Hematopoietic multipotent progenitor cell treated with erythropoietin and hydrocortisone succinate and interleukin-3 and kit ligand, for 15 days (in vitro differentiated cells): ENCODE data around the gene ADCY5.

Experiments
- DNase-seq: peaks from one replicate; pipeline ENCODE4 v3.0.0-alpha.2; 2015; ENCODE audit warnings: low spot score

ADCY5 gene

DNA sequence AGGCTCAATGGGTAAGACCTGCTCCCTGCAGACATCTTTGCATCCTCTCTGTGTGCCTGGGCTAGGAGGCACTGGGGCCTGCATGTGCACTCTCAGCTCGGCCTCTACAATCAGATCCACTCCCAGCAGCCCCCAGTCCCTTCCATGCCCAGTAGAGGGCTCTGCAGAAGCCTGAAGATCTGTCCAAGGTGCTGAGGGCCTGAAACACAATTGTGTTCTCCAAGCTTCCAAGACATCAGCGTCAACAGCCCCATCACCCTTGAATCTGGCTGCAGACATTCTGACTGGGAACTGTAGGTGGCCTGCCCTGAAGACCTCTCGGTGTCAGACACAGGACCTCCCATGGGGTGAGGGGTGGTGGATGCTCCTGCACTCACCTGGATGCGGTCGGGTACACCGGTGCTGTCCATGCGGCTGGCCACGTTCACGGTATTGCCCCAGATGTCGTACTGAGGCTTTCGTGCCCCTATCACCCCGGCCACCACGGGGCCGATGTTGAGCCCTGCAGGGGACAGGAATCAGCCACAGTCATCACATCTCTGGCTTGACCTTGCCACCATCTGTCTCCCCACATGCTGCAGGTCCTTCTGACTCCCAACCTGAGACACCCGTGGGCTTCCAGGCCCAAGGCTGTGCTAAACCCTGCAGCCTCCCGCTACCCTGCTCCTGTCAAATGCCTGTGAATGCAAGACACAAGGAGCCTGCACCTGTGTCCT lies 162.4 kb downstream of the ADCY5 start:
- peak; percentile 32 for DNase-seq

DNA sequence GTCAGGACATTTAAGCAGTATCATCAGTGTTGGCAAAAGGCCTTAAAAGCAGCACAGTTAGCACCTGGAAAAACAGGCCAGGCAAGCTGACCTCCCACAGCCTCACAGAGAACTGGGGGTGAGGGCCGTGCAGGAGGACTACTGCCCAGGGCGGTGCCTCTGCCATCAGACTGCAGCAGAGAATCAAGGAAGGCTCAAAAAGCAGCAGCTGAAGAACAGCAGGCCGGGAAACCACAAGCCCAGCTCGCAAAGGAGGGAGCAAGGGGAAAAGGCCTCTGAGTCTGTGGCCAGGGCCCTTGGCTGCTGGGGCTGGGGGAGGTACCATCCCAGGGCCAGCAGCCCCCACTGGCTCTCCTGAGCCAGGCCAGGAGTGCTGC lies 163.0 kb downstream of the ADCY5 start:
- DNase-seq, result no peak

DNA sequence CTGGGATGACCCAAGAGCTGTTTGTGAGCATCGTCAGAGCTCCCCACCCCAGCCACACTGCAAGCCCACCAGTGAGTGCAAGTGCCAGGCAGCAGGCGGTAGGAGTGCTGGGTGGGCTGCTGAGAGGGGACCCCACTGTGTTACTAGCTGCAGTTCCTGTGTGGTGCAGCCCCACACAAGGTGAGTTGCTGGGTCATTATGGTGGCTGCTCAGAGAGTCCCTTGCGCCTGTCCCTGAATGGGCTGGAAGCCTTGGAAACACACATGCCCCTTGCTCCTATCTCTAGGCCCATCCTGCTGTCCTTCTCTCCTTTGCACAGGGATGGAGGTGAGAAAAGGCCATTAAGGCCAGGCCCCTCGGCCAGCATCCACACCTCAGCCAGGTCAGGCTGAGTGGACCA lies 163.4 kb downstream of the ADCY5 start:
- no peak for DNase-seq

DNA sequence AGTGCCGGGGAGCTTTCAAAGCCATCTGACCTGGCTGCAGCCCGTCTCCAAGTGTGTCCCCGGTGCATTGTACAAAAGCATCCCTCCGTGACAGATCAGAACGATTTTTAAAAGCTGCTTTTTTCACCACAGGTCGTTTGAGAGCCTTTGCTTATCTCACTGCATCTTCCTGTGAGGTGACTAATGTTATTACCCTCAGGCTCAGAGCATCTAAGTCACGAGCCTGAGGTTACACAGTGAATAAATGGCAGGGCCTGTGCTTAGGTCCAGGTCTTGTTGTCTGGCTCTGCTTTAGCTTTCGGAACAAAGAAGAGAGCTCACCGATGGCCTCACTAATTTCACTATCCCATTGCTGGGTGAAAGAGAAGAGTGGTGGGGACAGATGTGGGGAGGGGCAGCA lies 163.8 kb downstream of the ADCY5 start:
- DNase-seq, result no peak

DNA sequence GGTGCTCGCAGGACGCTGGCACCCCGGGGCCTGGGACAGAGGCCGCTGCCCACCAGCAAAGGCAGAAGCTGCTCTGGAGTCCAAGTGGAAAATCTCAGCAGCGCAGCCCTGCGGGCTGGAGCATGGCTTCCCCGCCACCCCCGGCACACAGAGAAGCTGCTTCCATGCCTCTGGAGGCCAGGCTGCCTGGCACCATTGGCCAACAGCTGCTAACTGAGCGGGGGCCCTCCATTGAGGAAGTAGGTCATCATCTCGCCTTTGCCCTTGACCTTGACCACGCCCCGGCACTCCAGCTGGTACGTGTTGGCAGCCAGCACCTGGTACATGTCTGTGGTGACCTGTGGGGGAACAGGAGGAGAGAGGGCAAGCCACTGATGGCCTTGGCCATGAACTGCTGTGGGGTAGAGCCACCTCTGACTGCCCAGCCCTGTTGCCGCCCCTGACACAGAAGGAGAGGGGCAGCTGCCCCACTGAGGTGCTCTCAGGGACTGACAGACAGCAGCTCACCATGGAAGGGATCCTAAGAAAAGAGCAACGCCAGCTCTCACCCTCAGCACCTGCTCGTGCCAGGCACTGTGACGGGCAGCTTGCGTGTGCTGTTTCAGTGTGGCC lies 164.4 kb downstream of the ADCY5 start:
- no peak for DNase-seq

DNA sequence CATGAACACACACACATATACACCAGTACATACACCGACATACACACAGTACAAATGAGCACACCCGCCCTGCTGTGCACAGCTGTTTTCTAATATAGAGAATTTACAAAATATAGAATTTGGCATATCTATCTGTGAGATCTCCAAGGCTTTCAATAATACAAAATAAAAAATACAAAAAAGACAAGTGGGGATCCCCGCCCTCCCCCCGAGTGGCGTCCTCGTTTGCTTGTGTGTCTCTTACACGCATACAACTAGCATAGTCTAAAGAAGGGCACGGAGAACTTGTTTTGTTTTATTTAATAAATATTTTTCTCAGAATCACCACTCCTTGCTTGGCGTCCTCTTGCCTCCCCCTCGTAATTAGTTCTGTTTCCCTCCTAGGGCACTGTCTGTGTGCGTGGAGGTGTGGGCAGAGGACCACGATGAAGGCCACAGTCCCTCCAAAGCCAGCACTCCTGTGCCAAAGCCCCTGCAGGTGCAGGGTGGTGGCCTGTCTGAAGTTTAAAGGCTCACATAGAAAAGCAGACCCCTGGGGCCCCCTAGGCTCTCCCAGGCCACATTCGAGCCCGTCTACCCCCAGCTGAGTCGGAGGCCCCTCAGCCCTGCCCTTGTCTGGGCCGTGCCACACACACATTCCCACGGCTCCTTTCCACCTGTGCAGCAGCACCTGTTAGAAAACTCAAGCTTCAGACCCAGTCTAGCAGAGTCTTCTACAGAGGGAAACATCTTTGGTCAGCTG lies 165.1 kb downstream of the ADCY5 start:
- DNase-seq, result no peak

DNA sequence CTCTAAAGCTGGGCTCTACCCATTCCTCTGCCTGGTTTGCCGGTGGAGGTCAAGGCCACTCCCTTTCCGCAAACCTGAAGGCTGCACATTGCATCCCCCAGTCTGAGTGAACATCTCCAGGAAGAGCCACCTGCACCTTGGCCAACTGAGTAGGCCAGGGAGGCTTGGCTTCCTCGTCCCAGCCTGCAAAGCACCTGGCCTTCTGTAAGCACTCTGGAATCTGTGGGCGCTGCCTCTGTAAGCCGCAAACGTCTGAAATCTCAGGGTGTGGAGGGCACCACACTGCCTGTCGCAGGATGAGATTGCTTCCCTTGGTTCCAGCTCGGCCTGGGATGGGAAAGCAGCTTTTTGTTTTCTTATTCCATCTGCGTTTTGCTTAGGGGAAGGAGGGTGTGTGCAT lies 165.8 kb downstream of the ADCY5 start:
- no peak for DNase-seq

DNA sequence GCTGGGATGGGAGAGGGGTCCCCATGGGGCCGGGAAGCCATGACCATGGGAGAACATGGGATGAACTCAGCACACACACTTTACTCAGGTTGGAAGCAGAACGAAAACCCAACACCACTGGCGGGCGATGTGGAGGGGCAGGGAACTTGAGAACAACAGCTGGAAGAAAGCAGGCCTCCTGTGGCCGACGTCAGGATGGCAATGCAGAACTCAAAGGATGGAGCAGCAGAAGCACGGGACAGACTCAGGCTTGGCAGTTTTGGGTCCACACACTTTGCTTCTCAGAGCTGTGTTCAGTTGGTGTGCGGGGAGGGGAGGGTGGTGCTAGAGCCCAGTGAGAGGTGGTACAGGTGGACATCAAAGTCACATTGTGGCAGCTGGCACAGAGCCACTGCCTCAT lies 166.4 kb downstream of the ADCY5 start:
- no peak for DNase-seq

DNA sequence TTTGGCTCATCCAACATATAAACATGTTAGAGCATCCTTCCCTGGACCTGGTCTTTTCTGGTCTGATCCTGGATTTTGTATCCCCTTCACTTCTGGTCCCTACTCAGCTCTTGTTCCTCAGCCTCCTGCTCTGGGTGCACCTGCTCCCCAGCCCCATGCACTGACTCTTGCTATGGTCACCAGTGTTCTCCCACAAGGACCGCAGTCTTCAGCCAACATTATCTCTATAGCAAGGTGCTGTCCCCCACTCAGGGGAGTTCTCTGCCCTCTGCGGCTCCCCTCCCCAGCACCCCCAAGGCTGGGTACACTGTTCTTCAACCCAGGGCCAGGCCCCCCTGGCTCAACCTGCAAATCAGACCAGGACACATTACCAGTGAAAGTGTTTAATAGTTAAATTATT lies 167.0 kb downstream of the ADCY5 start:
- no peak for DNase-seq

DNA sequence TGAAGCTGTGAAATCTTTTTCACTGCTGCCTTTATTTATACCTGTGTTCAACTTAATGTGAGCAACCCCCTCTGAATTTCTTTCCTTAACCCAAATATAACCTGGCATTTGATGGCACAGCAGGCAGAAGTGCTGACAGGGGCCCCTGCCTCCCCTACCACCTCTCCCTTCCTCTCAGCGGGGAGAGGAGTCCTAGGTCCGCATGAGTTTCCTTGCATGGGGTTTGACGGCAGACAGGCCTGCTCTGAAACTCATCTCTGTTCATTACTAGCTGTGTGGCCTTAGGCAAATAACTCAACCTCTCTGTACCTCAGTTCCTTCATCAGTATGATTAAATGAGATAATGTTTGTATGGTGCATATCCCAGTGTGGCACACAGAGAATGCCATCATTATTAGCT lies 167.5 kb downstream of the ADCY5 start:
- DNase-seq, result no peak

DNA sequence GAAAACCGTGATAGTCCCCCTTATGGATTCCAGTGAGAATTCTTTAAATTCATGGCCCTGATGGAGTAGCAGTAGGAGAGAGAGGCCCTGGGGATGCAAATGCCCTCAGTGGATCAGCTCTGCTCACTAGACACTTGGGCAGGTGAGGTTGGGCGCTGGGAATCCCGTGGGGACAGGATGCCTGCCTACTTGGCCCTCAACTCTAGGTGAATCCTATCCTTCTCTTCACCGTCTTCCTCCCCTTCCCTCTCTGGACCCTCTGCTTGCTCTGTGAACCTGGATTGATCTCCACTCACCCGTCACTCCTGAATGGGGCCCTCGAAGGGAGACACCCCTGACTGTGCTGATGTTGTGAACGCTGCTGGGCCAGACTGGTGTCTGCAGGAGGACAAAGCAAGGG lies 169.8 kb downstream of the ADCY5 start:
- no peak for DNase-seq

DNA sequence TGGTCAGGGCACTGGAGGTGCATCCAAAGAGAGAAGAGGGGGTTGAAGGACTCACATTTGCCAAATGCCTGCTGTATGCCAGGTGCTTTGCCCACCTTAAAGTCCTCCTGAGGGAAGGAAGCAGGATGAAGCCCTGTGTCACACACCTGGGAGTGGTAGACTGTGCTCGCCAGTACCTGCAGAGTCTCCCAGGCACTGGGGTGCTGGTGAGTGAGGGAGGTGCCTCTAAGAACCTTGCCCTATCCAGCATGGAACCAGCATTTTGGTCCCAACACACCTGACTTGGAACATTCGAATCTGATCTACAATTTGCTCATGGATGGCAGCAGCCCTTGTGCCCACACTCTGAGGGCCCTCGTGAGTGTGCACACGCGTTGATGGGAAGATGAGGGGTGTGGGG lies 170.4 kb downstream of the ADCY5 start:
- no peak for DNase-seq

DNA sequence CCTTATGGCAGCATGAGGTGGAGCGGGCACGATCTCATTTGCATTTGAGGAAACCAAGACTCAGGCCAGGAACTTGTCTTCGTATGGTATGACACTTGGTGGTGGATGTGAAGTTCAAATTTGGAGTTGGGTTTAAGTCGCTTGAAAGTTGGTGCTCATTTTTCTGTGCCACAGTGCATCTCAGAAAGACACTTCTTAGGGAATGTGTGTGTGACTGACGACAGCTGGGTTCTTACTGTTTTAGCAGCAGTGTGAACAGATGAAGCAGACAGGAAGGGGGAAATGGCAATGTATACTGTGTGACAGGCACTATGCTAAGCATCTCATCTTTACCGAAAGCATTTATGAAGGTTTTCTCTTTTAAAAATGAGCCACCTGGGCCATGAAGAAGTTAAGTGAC lies 171.8 kb downstream of the ADCY5 start:
- no peak for DNase-seq

DNA sequence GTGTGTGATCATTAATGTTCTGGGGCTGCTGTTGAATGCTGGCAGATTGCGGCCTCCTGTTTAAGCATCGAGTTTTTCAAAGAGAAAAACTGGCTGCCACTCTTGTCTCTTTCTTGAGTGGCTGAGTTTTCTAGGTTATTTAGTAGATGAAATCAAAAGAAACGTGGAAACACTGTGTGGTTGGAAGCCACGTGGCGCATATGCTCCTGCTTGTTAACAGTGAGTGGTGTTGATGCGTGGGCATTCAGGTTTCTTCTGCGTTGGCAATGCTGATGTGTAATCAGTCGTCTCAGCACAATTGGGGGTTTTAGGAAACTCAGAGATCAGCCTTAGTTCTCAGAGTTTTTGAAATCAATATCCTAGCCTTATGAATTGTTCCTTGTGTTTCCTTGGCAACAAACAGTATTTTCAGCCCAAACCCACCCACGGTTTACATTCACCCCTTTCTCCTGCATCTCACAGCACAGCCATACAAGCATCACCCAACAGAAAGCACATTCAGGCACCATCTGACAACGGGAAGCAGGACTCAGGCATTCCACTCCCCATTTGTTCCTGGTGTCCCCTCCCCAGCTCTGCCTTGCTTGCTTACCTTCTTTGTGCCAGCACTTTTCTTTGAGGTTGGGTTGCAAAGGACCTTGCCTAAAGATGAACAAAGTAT lies 172.4 kb downstream of the ADCY5 start:
- DNase-seq, result no peak

DNA sequence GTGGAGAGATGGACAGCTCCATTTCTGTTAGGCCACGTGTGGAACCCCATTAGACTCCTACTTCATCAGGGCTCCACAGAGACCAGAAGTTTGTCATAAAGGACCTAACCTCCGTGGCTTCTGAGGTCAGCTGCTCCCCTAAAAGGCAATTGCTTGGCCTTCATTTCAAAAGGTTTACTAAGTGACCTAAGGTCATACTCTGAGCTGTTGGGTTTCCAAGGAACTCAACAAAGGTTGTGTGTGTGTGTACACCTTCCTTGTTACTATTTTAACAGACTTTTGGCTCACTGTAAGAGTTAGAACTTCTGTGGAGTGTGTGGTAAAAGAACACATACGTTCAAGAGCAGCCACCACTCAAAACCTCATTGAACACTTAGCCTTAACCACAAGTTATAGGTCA lies 173.2 kb downstream of the ADCY5 start:
- DNase-seq, result no peak

DNA sequence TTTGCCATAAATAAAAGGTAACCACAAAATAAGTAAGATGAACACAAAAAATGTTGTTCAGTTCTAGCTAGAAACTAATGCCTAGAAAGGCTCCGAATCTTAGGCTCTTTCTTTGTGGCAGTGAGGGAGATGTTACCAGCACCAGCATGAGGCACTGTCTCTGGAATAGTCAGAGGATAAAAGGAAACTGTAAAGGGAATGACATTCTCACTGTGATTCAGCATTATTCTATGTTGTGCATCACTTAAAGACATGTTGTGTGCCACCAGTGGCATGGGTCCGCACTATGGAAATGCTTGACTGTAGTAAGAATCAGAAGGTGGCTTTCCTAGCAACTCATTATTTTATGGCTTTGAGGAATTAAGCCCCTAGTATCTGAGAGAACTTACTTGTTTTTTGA lies 176.3 kb downstream of the ADCY5 start:
- DNase-seq, result no peak

DNA sequence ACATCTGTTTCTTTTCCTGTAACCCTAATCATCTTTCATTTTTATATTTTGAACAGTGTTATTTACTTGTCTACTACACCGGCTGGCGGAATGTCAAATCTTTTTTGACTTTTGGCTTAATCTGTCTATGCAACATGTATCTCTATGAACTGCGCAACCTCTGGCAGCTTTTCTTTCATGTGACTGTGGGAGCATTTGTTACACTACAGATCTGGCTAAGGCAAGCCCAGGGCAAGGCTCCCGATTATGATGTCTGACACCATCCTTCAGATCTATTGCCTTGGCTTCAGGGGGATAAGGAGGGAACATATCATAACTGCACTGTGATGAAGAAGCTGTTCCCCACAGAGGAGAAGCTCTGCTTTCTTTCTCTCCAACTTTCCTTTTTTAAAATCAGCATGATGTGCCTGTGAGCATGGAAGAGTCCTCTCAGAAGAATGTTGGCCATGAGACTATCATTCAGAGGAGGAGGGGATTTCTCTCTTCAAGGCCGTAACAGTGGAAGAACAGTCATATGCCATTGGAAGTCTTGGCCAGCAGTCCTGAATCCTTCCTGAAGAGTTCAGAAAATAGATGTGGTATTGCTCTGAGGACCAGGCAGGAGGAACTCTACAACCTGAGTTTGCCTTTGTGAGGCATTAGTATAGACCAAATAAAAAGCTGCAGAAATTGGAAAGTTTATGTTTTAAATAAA lies 177.3 kb downstream of the ADCY5 start:
- DNase-seq, result no peak

DNA sequence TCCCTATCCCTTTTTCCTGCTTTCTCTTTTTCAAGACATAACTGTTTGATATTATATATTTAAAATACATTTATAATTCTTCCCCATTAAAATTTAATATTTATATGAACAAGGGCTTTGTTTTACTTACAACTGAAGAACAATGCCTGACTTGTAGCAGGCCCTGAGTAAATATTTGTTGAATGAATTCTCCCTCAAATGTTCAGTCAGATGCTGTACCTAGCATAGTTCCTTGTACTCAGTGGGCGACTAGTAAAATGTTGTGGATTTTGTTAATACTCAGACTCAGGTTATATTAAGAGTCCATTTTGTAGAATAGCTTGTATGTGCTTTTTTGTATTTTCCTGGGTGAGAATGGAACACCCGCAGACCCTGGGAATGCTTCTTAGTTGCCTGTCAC lies 178.1 kb downstream of the ADCY5 start:
- no peak for DNase-seq

DNA sequence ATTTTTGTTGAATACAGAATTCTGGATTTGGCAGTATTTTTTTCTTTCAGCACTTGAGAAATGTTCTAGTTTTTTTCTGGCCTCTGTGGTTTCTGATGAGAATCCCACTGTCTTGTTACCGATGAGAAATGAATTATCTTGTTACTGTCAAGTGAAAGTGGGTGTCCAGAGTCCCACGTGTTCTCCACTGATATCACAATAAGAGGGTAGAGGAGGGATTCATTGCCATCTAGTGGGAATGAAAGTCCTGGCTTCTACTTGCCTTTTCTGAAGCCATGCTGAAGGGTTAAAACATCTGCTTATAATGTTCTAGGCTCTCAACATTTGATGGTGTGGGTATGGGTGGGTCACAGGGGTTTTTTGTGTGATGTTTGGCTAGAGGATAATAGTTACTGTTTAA lies 181.1 kb downstream of the ADCY5 start:
- DNase-seq, result peak; percentile 42

DNA sequence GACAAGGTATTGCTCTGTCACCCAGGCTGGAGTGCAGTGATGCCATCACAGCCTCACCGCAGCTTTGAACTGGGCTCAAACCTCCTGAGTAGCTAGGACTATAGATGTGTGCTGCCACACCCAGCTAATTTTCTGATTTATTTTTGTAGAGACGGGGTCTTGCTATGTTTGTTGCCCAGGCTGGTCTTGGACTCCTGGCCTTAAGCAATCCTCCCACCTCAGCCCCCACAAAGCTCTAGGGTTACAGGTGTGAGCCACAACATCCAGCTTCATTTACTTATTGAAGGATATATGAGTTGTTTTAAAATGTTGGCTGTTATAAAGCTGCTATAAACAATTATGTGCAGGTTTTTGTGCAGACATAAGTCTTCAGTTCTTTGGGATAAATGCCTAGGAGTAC lies 184.9 kb downstream of the ADCY5 start:
- DNase-seq, result no peak

DNA sequence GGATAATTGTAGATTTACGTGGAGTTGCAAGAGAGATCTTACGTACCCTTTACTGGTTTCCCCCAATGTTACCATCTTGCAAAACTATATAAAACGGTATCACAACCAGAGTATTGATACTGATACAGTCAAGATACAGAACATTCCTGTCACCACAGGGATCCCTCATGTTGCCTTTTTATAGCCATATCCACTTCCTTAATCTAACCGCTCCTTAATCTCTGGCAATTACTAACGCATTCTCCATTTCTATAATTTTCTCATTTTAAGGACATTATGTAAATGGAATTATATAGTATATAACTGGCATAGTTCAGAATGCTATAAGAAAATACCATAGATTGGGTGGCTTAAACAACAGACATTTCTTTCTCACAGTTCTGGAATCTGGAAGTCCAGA lies 186.0 kb downstream of the ADCY5 start:
- no peak for DNase-seq

DNA sequence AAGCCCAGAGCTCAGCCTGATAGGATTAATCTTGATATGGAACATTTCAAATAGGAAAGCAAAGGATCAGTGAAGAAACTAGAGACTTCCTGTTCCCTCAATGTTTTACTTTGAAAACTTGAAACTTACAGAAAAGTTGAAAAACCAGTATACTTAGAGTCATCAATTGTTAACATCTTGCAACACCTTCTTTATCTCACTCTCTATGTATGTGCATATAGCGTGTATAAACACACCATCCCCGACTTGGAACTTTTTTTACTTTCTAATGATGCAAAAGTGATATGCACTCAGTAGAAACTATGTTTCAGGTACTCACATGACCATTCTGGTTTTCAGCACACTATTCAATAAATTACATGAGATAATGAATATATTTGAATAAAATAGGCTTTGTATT lies 186.7 kb downstream of the ADCY5 start:
- DNase-seq, result no peak
